ENCODE results near the gene WDFY4.

WDFY4 gene

GRCh38 chr10:48681740-48682139, 2.9 kb upstream of the WDFY4 start:
- DNase-seq (ENCODE audit: low read depth) = no peak
- no peak overlapping the region for H3K4me3 ChIP-seq (ENCODE audit: low read depth, low read length)
- no peak for TF ChIP-seq CTCF (conservative IDR thresholded peaks at IDR 0.05; ENCODE audit: low read depth, low read length)

DNA sequence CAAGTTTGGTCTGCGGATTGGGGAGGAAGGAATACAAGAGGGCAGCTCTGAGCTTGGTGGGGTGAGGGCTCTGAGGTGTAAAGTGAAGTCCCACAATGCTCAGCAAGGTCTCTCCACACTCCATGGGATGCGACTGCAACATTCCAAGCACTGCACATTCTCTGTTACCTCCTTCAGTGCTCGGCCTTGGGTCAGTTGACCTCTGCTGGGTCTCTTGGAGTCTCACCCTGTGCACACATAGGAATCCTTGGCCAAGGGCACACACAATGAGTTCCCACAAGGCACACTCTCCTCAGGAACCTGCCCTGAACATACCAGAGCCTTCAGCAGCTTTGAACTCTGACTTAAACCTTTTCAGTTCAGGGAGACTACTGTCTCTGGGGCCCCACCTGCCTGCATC, 2.4 kb upstream of the WDFY4 start:
- no peak for TF ChIP-seq CTCF (conservative IDR thresholded peaks at IDR 0.05; ENCODE audit: low read depth, low read length)
- no peak overlapping the region for H3K4me3 ChIP-seq (ENCODE audit: low read depth, low read length)
- no peak for DNase-seq (ENCODE audit: low read depth)

- no peak for TF ChIP-seq CTCF (conservative IDR thresholded peaks at IDR 0.05; ENCODE audit: low read depth, low read length)
- no peak for DNase-seq (ENCODE audit: low read depth)
- H3K4me3 ChIP-seq (ENCODE audit: low read depth, low read length) = no peak overlapping the region
These were observed 1.2 kb upstream of the WDFY4 start for GRCh38 chr10:48683424-48683823.

DNA sequence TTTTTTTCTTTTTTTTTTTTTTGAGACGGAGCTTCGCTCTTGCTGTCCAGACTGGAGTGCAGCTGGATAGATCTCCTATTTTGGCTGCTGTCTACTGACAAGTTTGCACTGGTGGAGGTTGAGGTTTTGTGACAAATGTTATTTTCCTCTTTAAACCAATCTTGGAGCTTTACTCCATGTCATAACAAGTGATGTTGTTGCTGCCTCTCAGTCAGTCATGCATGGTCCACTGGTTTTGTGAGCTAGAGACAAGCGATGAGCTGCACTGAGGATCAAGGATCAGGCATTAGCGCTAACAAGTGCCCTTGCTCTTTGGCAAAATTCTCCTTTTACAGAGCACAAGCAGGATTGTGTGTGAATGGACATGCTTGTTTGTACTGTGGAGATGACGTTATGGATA, 805 bp upstream of the WDFY4 start:
- DNase-seq (ENCODE audit: low read depth) = no peak
- TF ChIP-seq CTCF (conservative IDR thresholded peaks at IDR 0.05; ENCODE audit: low read depth, low read length) = no peak
- H3K4me3 ChIP-seq (ENCODE audit: low read depth, low read length) = no peak overlapping the region

DNA sequence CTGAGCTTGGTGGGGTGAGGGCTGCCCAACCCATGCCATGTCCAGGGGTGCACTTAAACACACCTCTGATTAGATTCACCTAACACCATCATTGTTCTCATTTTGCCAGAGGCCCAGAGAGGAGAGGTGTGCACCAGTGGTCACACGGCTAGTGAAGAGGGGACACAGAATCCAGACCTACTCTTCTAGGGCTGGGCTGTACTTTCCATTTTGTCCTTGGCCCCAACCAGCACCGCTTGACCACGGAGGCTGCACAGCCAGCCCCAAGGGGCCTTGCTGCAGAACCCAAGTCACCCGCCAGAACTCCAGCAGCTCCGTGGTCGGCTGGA, 246 bp upstream of the WDFY4 start:
- H3K4me3 ChIP-seq (ENCODE audit: low read depth, low read length) = no peak overlapping the region
- DNase-seq (ENCODE audit: low read depth) = no peak
- no peak for TF ChIP-seq CTCF (conservative IDR thresholded peaks at IDR 0.05; ENCODE audit: low read depth, low read length)

DNA sequence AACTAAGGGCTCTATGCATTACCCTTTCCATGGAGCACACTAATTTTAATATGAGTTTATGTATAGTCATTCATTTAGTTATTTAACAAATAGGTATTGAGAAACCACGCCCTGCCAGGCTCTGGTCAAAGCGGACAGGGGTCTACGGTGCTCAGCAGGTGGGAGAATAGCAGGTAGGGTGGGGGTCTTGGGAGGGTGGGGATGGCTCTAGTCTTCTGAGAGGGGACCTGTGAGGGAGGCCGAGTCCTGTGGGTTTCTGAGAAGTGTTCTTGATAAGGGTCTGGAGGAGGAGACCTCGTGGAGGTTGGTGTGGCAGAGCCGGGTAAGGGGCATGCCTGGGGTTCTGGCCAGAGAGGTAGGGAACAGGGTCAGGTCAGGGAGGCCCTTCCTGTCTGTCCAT, 1.1 kb downstream of the WDFY4 start:
- no peak for TF ChIP-seq CTCF (conservative IDR thresholded peaks at IDR 0.05; ENCODE audit: low read depth, low read length)
- H3K4me3 ChIP-seq (ENCODE audit: low read depth, low read length) = no peak overlapping the region
- DNase-seq (ENCODE audit: low read depth) = no peak

- no peak for TF ChIP-seq CTCF (conservative IDR thresholded peaks at IDR 0.05; ENCODE audit: low read depth, low read length)
- no peak overlapping the region for H3K4me3 ChIP-seq (ENCODE audit: low read depth, low read length)
- no peak for DNase-seq (ENCODE audit: low read depth)
These were observed 6.4 kb downstream of the WDFY4 start for GRCh38 chr10:48690791-48691660.

Data from choroid plexus epithelial cell (primary cell).